H9 (cell line): Measurements from ENCODE around the gene TEX2. TPM values are rescaled to one million over a fixed set of nuclear protein-coding genes. Genes with fewer than 3 reads are reported as not detected.

ENCODE experiments used
- DNase-seq: peaks from one replicate; pipeline ENCODE4 v3.0.0-alpha.2; 2017
- H2AFZ ChIP-seq: one replicate; pipeline ENCODE4 v1.6.1; 2013; ENCODE audit warnings: mild to moderate bottlenecking, low read length, control low read depth, moderate library complexity
- H2AK5ac ChIP-seq: 2 replicates; pipeline ENCODE4 v1.6.1; 2013; ENCODE audit warnings: low read length, control low read depth, mixed read lengths; ENCODE audit not compliant: insufficient read length
- H2BK120ac ChIP-seq: one replicate; pipeline ENCODE4 v1.6.1; 2013; ENCODE audit warnings: low read depth, mild to moderate bottlenecking, low read length, control low read depth, inconsistent platforms; ENCODE audit not compliant: poor library complexity, severe bottlenecking
- H2BK12ac ChIP-seq: 2 replicates; pipeline ENCODE4 v1.6.1; 2013; ENCODE audit warnings: low read length, control low read depth, mixed read lengths, low read depth; ENCODE audit not compliant: insufficient read length
- H2BK15ac ChIP-seq: 2 replicates; pipeline ENCODE4 v1.6.1; 2013; ENCODE audit warnings: low read depth, low read length, control low read depth
- H2BK20ac ChIP-seq: one replicate; pipeline ENCODE4 v1.6.1; 2013; ENCODE audit warnings: low read depth, mild to moderate bottlenecking, low read length, control low read depth, inconsistent platforms; ENCODE audit not compliant: poor library complexity, severe bottlenecking
- H2BK5ac ChIP-seq: 2 replicates; pipeline ENCODE4 v1.6.1; 2013; ENCODE audit warnings: low read length, control low read depth, mixed read lengths; ENCODE audit not compliant: insufficient read length
- H3K14ac ChIP-seq: 2 replicates; pipeline ENCODE4 v1.6.1; 2013; ENCODE audit warnings: low read length, control low read depth; ENCODE audit not compliant: insufficient read depth
- H3K18ac ChIP-seq: 2 replicates; pipeline ENCODE4 v1.6.1; 2013; ENCODE audit warnings: low read depth, mild to moderate bottlenecking, mixed read lengths, low read length, control low read depth; ENCODE audit not compliant: insufficient read length
- H3K23ac ChIP-seq: 2 replicates; pipeline ENCODE4 v1.6.1; 2013; ENCODE audit warnings: low read length, control low read depth, mixed read lengths, low read depth; ENCODE audit not compliant: insufficient read length
- H3K23me2 ChIP-seq: 2 replicates; pipeline ENCODE4 v1.6.1; 2013; ENCODE audit warnings: low read depth, mild to moderate bottlenecking, mixed read lengths, low read length, control low read depth; ENCODE audit not compliant: insufficient read length, poor library complexity, severe bottlenecking
- H3K27ac ChIP-seq: 2 replicates; pipeline ENCODE4 v1.5.1; 2013; ENCODE audit warnings: low read length, control low read depth, mixed read lengths, low read depth; ENCODE audit not compliant: insufficient read length
- H3K27me3 ChIP-seq: 2 replicates; pipeline ENCODE4 v1.6.1; 2013; ENCODE audit warnings: low read length, control low read depth, inconsistent platforms; ENCODE audit not compliant: insufficient read depth
- H3K4ac ChIP-seq: 2 replicates; pipeline ENCODE4 v1.6.1; 2013; ENCODE audit warnings: low read depth, mild to moderate bottlenecking, control low read depth, inconsistent platforms, low read length, moderate library complexity
- H3K4me1 ChIP-seq: 2 replicates; pipeline ENCODE4 v1.6.1; 2013; ENCODE audit warnings: low read length, control low read depth, inconsistent platforms; ENCODE audit not compliant: insufficient read depth
- H3K4me2 ChIP-seq: 2 replicates; pipeline ENCODE4 v1.6.1; 2013; ENCODE audit warnings: low read length, control low read depth, mixed read lengths; ENCODE audit not compliant: insufficient read length, insufficient read depth
- H3K56ac ChIP-seq: 2 replicates; pipeline ENCODE4 v1.6.1; 2013; ENCODE audit warnings: low read depth, mild to moderate bottlenecking, mixed read lengths, low read length, control low read depth; ENCODE audit not compliant: insufficient read length
- H3K79me1 ChIP-seq: 2 replicates; pipeline ENCODE4 v1.6.1; 2013; ENCODE audit warnings: low read depth, mild to moderate bottlenecking, moderate library complexity, low read length, control low read depth, inconsistent platforms; ENCODE audit not compliant: insufficient read depth, poor library complexity, severe bottlenecking
- H3K79me2 ChIP-seq: 2 replicates; pipeline ENCODE4 v1.6.1; 2013; ENCODE audit warnings: low read length, control low read depth, inconsistent platforms; ENCODE audit not compliant: insufficient read depth
- H3K9ac ChIP-seq: 2 replicates; pipeline ENCODE4 v1.6.1; 2013; ENCODE audit warnings: low read length, control low read depth, mixed read lengths; ENCODE audit not compliant: insufficient read length; ENCODE audit errors: extremely low read depth
- H3K9me3 ChIP-seq: one replicate; pipeline ENCODE4 v1.6.1; 2013; ENCODE audit warnings: low read depth, low read length, inconsistent platforms; ENCODE audit not compliant: control insufficient read depth
- H3T11ph ChIP-seq: one replicate; pipeline ENCODE4 v1.6.1; 2013; ENCODE audit warnings: mild to moderate bottlenecking, low read length, control low read depth, inconsistent platforms
- H4K20me1 ChIP-seq: one replicate; pipeline ENCODE4 v1.6.1; 2013; ENCODE audit not compliant: control insufficient read depth, insufficient read length, insufficient read depth
- H4K5ac ChIP-seq: 2 replicates; pipeline ENCODE4 v1.6.1; 2013; ENCODE audit warnings: low read depth, mild to moderate bottlenecking, mixed read lengths, low read length, control low read depth; ENCODE audit not compliant: insufficient read length
- H4K8ac ChIP-seq: replicated peaks from 2 replicates; pipeline ENCODE4 v1.6.1; 2013; ENCODE audit warnings: low read length, control low read depth, mixed read lengths, low read depth; ENCODE audit not compliant: insufficient read length
- H4K91ac ChIP-seq: 2 replicates; pipeline ENCODE4 v1.6.1; 2013; ENCODE audit warnings: low read depth, mild to moderate bottlenecking, moderate library complexity, mixed read lengths, low read length, control low read depth; ENCODE audit not compliant: insufficient read length
- H3K27ac Mint-ChIP-seq, 3 experiments: 2 replicates in 2 of 3; 3 replicates in 1 of 3; pipeline ENCODE4 v1.8.0; 2020 to 2021; ENCODE audit warnings: mixed read lengths in 3 of 3, mild to moderate bottlenecking in 1 of 3, moderate library complexity in 1 of 3
- H3K27me3 Mint-ChIP-seq: 2 replicates; pipeline ENCODE4 v1.8.0; 2021; ENCODE audit warnings: low read depth, mild to moderate bottlenecking, moderate library complexity, mixed read lengths
- H3K36me3 Mint-ChIP-seq, 3 experiments: 2 replicates in 2 of 3; 3 replicates in 1 of 3; pipeline ENCODE4 v1.8.0; 2020 to 2021; ENCODE audit warnings: low read depth in 3 of 3, mixed read lengths in 3 of 3; ENCODE audit not compliant: insufficient read depth in 1 of 3
- H3K4me1 Mint-ChIP-seq, 2 experiments: 2 replicates each; pipeline ENCODE4 v1.8.0; 2020; ENCODE audit warnings: mixed read lengths in 2 of 2
- H3K4me3 Mint-ChIP-seq, 2 experiments: 2 replicates in 1 of 2; 3 replicates in 1 of 2; pipeline ENCODE4 v1.8.0; 2020 to 2021; ENCODE audit warnings: mild to moderate bottlenecking in 2 of 2, mixed read lengths in 2 of 2, moderate library complexity in 1 of 2
- H3K9me3 Mint-ChIP-seq, 2 experiments: 2 replicates in 1 of 2; 3 replicates in 1 of 2; pipeline ENCODE4 v1.8.0; 2020; ENCODE audit warnings: mild to moderate bottlenecking in 2 of 2, mixed read lengths in 2 of 2, moderate library complexity in 1 of 2
- CTCF ChIP-seq: fragments of 200-600 bp; sonication (generic); conservative IDR thresholded peaks from 3 replicates; pipeline ENCODE4 v1.8.0; 2021; ENCODE audit warnings: antibody characterized with exemption, mild to moderate bottlenecking
- WGBS: extraction: QIAGEN DNeasy Blood & Tissue Kit; methylation state at CpG from one replicate; pipeline ENCODE4 v1.1.7; 2013; ENCODE audit warnings: missing lambda C conversion rate, low lambda C conversion rate, mixed read lengths; ENCODE audit not compliant: insufficient read length; ENCODE audit errors: extremely low coverage; 5-methylcytosine and 5-hydroxymethylcytosine counted together
- total RNA-seq: library from RNA; stranded (reverse); gene quantifications from 2 replicates; pipeline ENCODE4 v1.2.1, GENCODE V29; 2021

Gene TEX2
- total RNA-seq, 1 experiment from 2014 or later = 12.2 TPM

- Histone ChIP-seq H3K14ac (no peak overlapping the region), H3K27me3 (no peaks in the 10 kb centered on the region), H3K9ac (no peak overlapping the region), H3K4me1 (peaks cover 4% of the 10 kb centered on the region; the same call in 1 of the 2 replicates), H3K18ac (no peak overlapping the region), H3K4me2 (no peak overlapping the region), H3K23ac (no peak overlapping the region), H3K4ac (no peak overlapping the region), H4K5ac (no peak overlapping the region), H2BK15ac (no peak overlapping the region), H3T11ph (no peak overlapping the region), H2BK5ac (no peak overlapping the region), H4K91ac (no peak overlapping the region), H3K79me2 (0 out of 2 replicates have a peak, but pooled peaks cover 3% of the 10 kb centered on the region), H3K23me2 (no peaks in the 10 kb centered on the region), H3K9me3 (no peaks in the 10 kb centered on the region), H3K56ac (no peak overlapping the region), H2AFZ (no peak overlapping the region), H4K8ac (no peak overlapping the region), H3K27ac (no peak overlapping the region), H2BK120ac (no peak overlapping the region), H2AK5ac (no peak overlapping the region), H4K20me1 (no peaks in the 10 kb centered on the region), H2BK12ac (no peak overlapping the region), H3K79me1 (peaks cover 9% of the 10 kb centered on the region), H2BK20ac (no peak overlapping the region)
- H3K27ac Mint-ChIP-seq = peak overlapping the region; percentile 41 to 78 (median 56)
- H3K9me3 Mint-ChIP-seq = no peaks in the 10 kb centered on the region
- DNase-seq = peak; percentile 78
- WGBS = no CpG with 5 or more reads among the region's 11 CpGs
- H3K27me3 Mint-ChIP-seq = no peaks in the 10 kb centered on the region
- H3K4me1 Mint-ChIP-seq = peaks cover 22 to 23% of the 10 kb centered on the region in 2 experiments
- H3K36me3 Mint-ChIP-seq = peaks cover 2 to 17% (median 13%) of the 10 kb centered on the region in 3 experiments
- TF ChIP-seq CTCF = peak; percentile 39; the same call in 2 of the 3 replicates
- no peak overlapping the region for H3K4me3 Mint-ChIP-seq
Measured at GRCh38 chr17:64216338-64217248, 46.5 kb downstream of the TEX2 start.
